ENCODE results near the gene PPP1R14C.

DNA sequence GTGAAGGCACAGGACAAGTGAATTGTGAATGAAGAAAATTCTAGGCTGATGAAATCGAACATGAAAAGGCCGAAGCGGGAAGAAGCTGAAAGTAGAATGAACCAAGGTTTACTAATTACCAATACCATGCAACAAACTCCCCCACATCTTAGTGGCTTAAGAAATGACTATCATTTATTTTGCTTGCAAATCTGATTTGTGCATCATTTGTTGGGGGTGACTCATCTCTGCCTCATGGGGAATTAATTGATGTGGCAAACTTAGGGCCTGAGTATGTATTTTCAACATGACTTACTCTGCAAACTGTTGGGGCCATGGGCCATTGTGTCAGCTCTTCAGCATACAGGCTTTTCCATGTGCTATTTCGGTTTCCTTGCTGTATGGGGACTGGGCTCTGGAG lies 26.8 kb downstream of the PPP1R14C start:
- TF ChIP-seq EZH2 (IDR thresholded peaks at IDR 0.05; ENCODE audit: borderline replicate concordance, low read length), result no peak
- TF ChIP-seq, protein P1, sequence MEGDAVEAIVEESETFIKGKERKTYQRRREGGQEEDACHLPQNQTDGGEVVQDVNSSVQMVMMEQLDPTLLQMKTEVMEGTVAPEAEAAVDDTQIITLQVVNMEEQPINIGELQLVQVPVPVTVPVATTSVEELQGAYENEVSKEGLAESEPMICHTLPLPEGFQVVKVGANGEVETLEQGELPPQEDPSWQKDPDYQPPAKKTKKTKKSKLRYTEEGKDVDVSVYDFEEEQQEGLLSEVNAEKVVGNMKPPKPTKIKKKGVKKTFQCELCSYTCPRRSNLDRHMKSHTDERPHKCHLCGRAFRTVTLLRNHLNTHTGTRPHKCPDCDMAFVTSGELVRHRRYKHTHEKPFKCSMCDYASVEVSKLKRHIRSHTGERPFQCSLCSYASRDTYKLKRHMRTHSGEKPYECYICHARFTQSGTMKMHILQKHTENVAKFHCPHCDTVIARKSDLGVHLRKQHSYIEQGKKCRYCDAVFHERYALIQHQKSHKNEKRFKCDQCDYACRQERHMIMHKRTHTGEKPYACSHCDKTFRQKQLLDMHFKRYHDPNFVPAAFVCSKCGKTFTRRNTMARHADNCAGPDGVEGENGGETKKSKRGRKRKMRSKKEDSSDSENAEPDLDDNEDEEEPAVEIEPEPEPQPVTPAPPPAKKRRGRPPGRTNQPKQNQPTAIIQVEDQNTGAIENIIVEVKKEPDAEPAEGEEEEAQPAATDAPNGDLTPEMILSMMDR (conservative IDR thresholded peaks at IDR 0.05 in 1 of 2, IDR thresholded peaks at IDR 0.05 in 1 of 2; ENCODE audit: extremely low read depth in 1 of 2, insufficient read depth in 1 of 2, low read depth in 1 of 2, low read length in 2 of 2), result no peak
